ENCODE measurements around the gene CBLB. TPM values are rescaled to one million over a fixed set of nuclear protein-coding genes. Genes with fewer than 3 reads are reported as not detected.
A peak's percentile ranks its signal among the peaks of the same experiment; 100 is the strongest.

The CBLB gene
- polyA plus RNA-seq, 2 of the 4 experiments (the other 2 are of a cell fraction) = 6.8 to 16.2 TPM

GRCh38 chr3:105813710-105814109, 55.1 kb downstream of the CBLB start:
- DNase-seq (ENCODE audit: low read depth in 1 of 2, low spot score in 1 of 2) = no peak
- peaks cover 40% of the 10 kb centered on the region for H3K4me1 ChIP-seq
- 91% methylated on average over 1 of the region's 1 CpG for WGBS (ENCODE audit: missing lambda C conversion rate)
- POLR2A ChIA-PET = no interaction called here
- no peak for FAIRE-seq
- no peak for TF ChIP-seq RFX5 (IDR thresholded peaks at IDR 0.05)
- TF ChIP-seq TFCP2L1 (CRISPR knock-in tag; IDR thresholded peaks at IDR 0.05) = no peak
- no peak for TF ChIP-seq HDAC2 (IDR thresholded peaks at IDR 0.05)
- TF ChIP-seq ZNF302 (CRISPR knock-in tag; IDR thresholded peaks at IDR 0.05) = no peak
- no peak for TF ChIP-seq GATA3 (IDR thresholded peaks at IDR 0.05; ENCODE audit: borderline replicate concordance)
- TF ChIP-seq PHF8 (IDR thresholded peaks at IDR 0.05; ENCODE audit: borderline replicate concordance, low read depth) = no peak
- no peak for TF ChIP-seq MAZ (IDR thresholded peaks at IDR 0.05; ENCODE audit: borderline replicate concordance, low read depth, low read length)
- TF ChIP-seq CBX2 (IDR thresholded peaks at IDR 0.05; ENCODE audit: borderline replicate concordance, low read depth) = no peak
- no peak for TF ChIP-seq NR3C1 (IDR thresholded peaks at IDR 0.05)
- TF ChIP-seq CEBPB (IDR thresholded peaks at IDR 0.05) = no peak
- TF ChIP-seq CHD4 (IDR thresholded peaks at IDR 0.05; ENCODE audit: borderline replicate concordance) = no peak
- no peak for TF ChIP-seq MAX (IDR thresholded peaks at IDR 0.05)
- TF ChIP-seq ESRRA (IDR thresholded peaks at IDR 0.05; ENCODE audit: borderline replicate concordance, low read length) = no peak
- no peak for TF ChIP-seq PBX3 (IDR thresholded peaks at IDR 0.05)
- H3K9me3 ChIP-seq = no peaks in the 10 kb centered on the region
- no peak for ATAC-seq
- CTCF ChIA-PET = no interaction called here
- no peak overlapping the region for H3K4me3 ChIP-seq
- no peak overlapping the region for H3K27ac ChIP-seq
- no peak overlapping the region for H3K4me2 ChIP-seq

- CTCF ChIA-PET = no interaction called here
- H3K4me1 ChIP-seq = peaks cover 48% of the 10 kb centered on the region
- POLR2A ChIA-PET = no interaction called here
- DNase-seq (ENCODE audit: low read depth in 1 of 2, low spot score in 1 of 2) (peak; percentile 11 to 53), FAIRE-seq (no peak), ATAC-seq (peak; percentile 89)
- WGBS (ENCODE audit: missing lambda C conversion rate) = 21% methylated on average over 1 of the region's 1 CpG
- H3K4me2 ChIP-seq = peak overlapping the region; percentile 43
- TF ChIP-seq JUNB (IDR thresholded peaks at IDR 0.05) (peak; percentile 59; the same call in 1 of the 2 replicates), PBX3 (IDR thresholded peaks at IDR 0.05) (no peak), HMGXB4 (CRISPR knock-in tag; IDR thresholded peaks at IDR 0.05; ENCODE audit: borderline replicate concordance) (no peak), SMC3 (IDR thresholded peaks at IDR 0.05) (0 out of 3 replicates have a peak, but pooled peaks have one; percentile 7), BCL3 (IDR thresholded peaks at IDR 0.05) (no peak), FOSL2 (IDR thresholded peaks at IDR 0.05) (no peak; the same call in 1 of the 2 replicates), FOSL2 (CRISPR knock-in tag; IDR thresholded peaks at IDR 0.05) (peak; percentile 73), CEBPB (IDR thresholded peaks at IDR 0.05) (peak in 1 of 2 experiments; percentile 42; a peak in 1 of 4 replicates), EP300 (IDR thresholded peaks at IDR 0.05) (peak in 1 of 2 experiments; percentile 19; a peak in 1 of 5 replicates), KDM5A (IDR thresholded peaks at IDR 0.05) (no peak), GATA3 (IDR thresholded peaks at IDR 0.05; ENCODE audit: borderline replicate concordance) (peak; percentile 69), HOXB5 (CRISPR knock-in tag; IDR thresholded peaks at IDR 0.05) (peak; percentile 29; the same call in 1 of the 2 replicates)
- H3K27ac ChIP-seq = peak overlapping the region; percentile 10 to 62; a peak in 3 of 6 replicates
- no peaks in the 10 kb centered on the region for H3K9me3 ChIP-seq
- no peak overlapping the region for H3K4me3 ChIP-seq
These were observed 56.6 kb downstream of the CBLB start for GRCh38 chr3:105812194-105812586.

Data from A549 (cell line).